D721Med (cell line): ENCODE measurements around the gene LPCAT1.

ENCODE experiments used
- DNase-seq: peaks from one replicate; pipeline ENCODE4 v3.0.0; 2011; ENCODE audit warnings: low spot score; ENCODE audit not compliant: insufficient read length
- FAIRE-seq: peaks from 2 replicates; lab custom pipeline; 2011; peaks lifted over from hg19 to GRCh38; lab: Jason Lieb, UNC
- CTCF ChIP-seq: IDR thresholded peaks from 2 replicates; pipeline ENCODE4 v1.5.1; 2012; ENCODE audit warnings: mild to moderate bottlenecking, control low read depth; ENCODE audit not compliant: insufficient read depth; ENCODE audit errors: missing control alignments

Gene LPCAT1

GRCh38 chr5:1483064-1483463 lies 40.7 kb downstream of the LPCAT1 start:
- TF ChIP-seq CTCF = no peak
- no peak for DNase-seq
- no peak for FAIRE-seq

GRCh38 chr5:1481959-1482331 lies 41.8 kb downstream of the LPCAT1 start:
- no peak for TF ChIP-seq CTCF

GRCh38 chr5:1481266-1481958 lies 42.3 kb downstream of the LPCAT1 start:
- TF ChIP-seq CTCF = no peak
- FAIRE-seq = no peak
- DNase-seq = no peak

More at GRCh38 chr5:1481959-1482331, 41.8 kb downstream of the LPCAT1 start:
- no peak for DNase-seq
- FAIRE-seq = no peak

GRCh38 chr5:1480806-1481205 lies 43.0 kb downstream of the LPCAT1 start:
- no peak for TF ChIP-seq CTCF
- DNase-seq (no peak), FAIRE-seq (no peak)

GRCh38 chr5:1480217-1480616 lies 43.5 kb downstream of the LPCAT1 start:
- FAIRE-seq (no peak), DNase-seq (no peak)
- no peak for TF ChIP-seq CTCF

GRCh38 chr5:1479581-1480188 lies 44.1 kb downstream of the LPCAT1 start:
- no peak for FAIRE-seq
- peak; percentile 55 for TF ChIP-seq CTCF
- DNase-seq = peak; percentile 81

GRCh38 chr5:1479066-1479465 lies 44.7 kb downstream of the LPCAT1 start:
- no peak for FAIRE-seq
- TF ChIP-seq CTCF = no peak
- DNase-seq = no peak
